Fibroblast of lung (primary cell): ENCODE results near the gene SLC2A14.
"Not testable (repeated sequence)": the region's sequence is repeated elsewhere in the genome, so short reads cannot be mapped to it uniquely, and the experiment has no call there.

Source experiments
- CTCF ChIP-seq, 2 donors: IDR thresholded peaks in 1 of 2; conservative IDR thresholded peaks in 1 of 2; 1 replicate in 1 of 2; 2 replicates in 1 of 2; pipeline ENCODE4 v1.5.1; 2011 to 2012; ENCODE audit warnings: low read length in 2 of 2, control low read depth in 1 of 2, inconsistent platforms in 1 of 2, low read depth in 1 of 2, mild to moderate bottlenecking in 1 of 2
- EZH2 ChIP-seq: IDR thresholded peaks from 2 replicates; pipeline ENCODE4 v1.5.1; 2012; ENCODE audit warnings: low read length, control low read depth, mild to moderate bottlenecking; ENCODE audit errors: missing control alignments

- not testable (repeated sequence) for TF ChIP-seq CTCF (conservative IDR thresholded peaks at IDR 0.05 in 1 of 2, IDR thresholded peaks at IDR 0.05 in 1 of 2; ENCODE audit: low read depth in 1 of 2, low read length in 2 of 2); EZH2
These were observed 9.8 kb downstream of the SLC2A14 start for GRCh38 chr12:7862814-7863348.
